SK-MEL-5 (cell line): ENCODE measurements around the gene RALGPS2. TPM values are rescaled to one million over a fixed set of nuclear protein-coding genes. Genes with fewer than 3 reads are reported as not detected.
"Not testable (repeated sequence)": the region's sequence is repeated elsewhere in the genome, so short reads cannot be mapped to it uniquely, and the experiment has no call there.

Experiments used
- DNase-seq: peaks from one replicate; pipeline ENCODE4 v3.0.0-alpha.2; 2016; ENCODE audit warnings: low read depth, low spot score
- in situ Hi-C: cut with HindIII; loops from 2 replicates; pipeline ENCODE4 v1.10.0; 2016; ENCODE audit warnings: low sequenced_read_pairs, high pct_unique_total_duplicates, low pct_unique_long_range_greater_than_20kb
- total RNA-seq: library from RNA; depleted of rRNA; stranded (reverse); fragments of >200 nt; shearing (Covaris generic); gene quantifications from 2 replicates; pipeline ENCODE4 v1.2.3, GENCODE V29; 2014

RALGPS2 gene
- total RNA-seq, 1 experiment from 2014 or later = 14.7 TPM

GRCh38 chr1:178940068-178940765 is 215.2 kb downstream of the RALGPS2 start:
- in situ Hi-C loops = no loop called here
- DNase-seq = no peak

- in situ Hi-C loops = no loop called here
- no peak for DNase-seq
Measured at GRCh38 chr1:178941261-178941689, 216.2 kb downstream of the RALGPS2 start.

GRCh38 chr1:178941849-178942248 is 216.8 kb downstream of the RALGPS2 start:
- DNase-seq = no peak
- in situ Hi-C loops = no loop called here

DNA sequence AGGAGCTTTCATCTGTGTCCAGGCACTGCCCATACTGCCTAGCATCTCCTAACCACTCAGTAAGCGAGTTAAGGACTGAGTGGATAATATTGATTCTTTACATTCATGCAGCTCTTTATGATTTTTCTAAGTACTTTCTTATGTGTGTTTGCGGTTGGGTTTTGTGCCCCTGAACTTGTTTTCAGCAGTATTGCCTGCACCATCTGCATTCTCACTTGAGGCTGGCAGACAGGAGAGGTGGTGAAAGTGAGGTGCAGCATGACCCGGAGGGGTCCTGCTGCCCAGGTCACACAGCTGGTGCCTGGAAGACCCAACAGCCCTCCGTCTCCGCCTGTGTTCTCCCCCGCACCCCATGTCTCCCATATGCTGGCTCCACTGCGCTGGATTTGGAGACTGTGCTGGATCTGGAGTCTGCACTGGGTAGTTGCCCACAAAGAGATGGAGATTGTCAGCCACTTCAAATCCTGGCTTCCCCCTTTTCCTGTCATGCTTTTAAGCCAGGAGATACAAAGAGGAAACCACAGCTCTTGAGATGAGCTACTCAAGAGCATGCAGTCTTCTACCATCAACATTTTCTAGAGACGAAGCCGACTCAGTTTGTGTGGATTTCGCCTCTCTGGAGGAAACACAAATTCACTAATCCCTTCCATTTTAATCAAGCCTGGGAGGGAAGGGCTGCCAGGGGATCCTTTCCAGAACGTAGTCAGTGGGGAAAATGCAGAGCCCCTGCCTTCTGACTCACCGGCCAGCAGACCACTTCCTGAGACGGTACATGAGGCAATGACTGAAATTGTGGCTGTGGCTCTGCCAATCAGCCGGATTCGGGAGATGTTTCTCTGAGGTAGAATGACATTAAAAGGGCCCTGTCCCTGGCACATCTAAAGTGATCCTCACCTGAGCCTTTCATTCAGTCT is 217.5 kb downstream of the RALGPS2 start:
- in situ Hi-C loops = no loop called here
- DNase-seq = no peak

DNA sequence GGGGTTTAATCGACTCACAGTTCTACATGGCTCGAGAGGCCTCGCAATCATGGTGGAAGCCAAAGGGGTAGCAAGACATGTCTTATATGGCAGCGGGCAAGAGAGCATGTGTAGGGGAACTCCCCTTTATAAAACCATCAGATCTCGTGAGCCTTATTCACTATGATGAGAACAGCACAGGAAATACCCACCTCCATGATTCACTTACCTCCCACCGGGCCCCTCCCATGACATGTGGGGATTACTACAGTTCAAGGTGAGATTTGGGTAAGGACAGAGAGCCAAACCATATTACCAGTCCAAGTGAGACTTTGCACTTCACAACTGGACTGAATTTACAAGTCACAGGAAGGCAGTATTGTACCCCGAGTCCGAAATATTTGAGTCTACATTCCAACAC is 219.7 kb downstream of the RALGPS2 start:
- no peak for DNase-seq
- in situ Hi-C loops = no loop called here

GRCh38 chr1:178945763-178946266 is 220.8 kb downstream of the RALGPS2 start:
- in situ Hi-C loops = no loop called here
- DNase-seq = no peak

GRCh38 chr1:178946416-178946815 is 221.4 kb downstream of the RALGPS2 start:
- no peak for DNase-seq
- in situ Hi-C loops = no loop called here

- DNase-seq = no peak
- in situ Hi-C loops = no loop called here
Measured at GRCh38 chr1:178946855-178947676, 222.0 kb downstream of the RALGPS2 start.

DNA sequence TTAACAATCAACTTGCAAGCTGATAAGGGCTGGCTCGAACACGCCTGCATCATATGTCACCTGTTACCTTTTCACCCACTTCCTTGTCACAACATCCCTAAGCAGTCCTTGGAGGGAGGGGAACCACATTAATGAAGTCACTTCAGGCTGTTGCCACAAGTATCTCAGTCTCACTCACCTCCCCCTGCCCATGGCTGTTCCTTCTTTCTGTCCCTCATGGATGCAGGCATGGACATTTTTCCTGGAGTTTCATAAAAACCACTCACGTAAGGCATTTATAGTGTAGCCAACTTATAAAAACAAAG is 222.6 kb downstream of the RALGPS2 start:
- no peak for DNase-seq
- in situ Hi-C loops = no loop called here

DNA sequence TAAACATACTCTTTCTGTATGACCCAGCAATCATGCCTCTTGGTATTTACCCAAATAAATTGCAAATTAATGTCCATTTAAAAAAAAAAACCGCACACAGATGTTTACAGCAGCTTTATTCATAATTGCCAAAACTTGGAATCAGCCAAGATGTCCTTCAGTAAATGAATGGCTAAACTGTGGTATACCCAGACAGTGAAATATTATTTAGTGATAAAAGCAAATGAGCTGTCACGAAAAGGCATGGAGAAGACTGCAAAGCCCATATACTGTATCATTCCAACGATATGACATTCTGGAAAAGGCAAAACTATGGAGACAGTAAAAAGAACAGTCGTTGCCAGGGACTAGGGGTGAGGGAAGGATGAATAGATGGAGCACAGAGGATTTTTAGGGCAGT is 223.6 kb downstream of the RALGPS2 start:
- in situ Hi-C loops = no loop called here
- DNase-seq = no peak

DNA sequence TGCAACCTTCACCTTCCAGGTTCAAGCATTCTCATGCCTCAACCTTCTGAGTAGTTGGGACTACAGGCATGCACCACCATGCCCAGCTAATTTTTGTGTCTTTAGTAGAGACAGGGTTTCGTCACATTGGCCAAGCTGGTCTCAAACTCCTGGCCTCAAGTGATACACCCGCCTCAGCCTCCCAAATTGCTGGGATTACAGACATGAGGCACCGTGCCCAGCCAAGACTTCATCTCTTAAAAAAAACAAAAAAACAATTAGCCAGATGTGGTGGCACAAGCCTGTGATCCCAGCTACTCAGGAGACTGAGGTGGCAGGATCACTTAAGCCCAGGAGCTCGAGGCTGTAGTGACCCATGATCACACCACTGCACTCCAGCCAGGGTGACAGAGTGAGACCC is 224.8 kb downstream of the RALGPS2 start:
- in situ Hi-C loops, DNase-seq: not testable (repeated sequence)

DNA sequence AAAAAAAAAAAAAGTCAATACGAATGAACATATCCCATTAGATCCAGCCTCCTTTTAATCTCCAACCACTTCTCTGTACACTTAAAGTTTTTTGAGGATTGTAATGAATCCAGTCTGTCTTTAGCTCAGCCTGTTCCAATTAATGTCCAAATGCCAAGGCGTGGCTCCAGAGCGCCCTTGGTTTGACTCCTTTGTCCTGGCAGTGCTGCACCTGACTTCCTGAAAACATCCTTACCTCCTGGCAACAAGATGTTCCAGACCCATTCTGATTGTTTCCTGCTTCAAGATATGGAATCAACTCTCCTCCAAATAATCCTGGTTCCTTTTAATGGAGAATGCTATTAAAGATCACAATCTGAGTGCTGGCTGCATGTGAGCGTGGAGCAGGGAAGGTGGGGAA is 226.6 kb downstream of the RALGPS2 start:
- in situ Hi-C loops = no loop called here
- no peak for DNase-seq

DNA sequence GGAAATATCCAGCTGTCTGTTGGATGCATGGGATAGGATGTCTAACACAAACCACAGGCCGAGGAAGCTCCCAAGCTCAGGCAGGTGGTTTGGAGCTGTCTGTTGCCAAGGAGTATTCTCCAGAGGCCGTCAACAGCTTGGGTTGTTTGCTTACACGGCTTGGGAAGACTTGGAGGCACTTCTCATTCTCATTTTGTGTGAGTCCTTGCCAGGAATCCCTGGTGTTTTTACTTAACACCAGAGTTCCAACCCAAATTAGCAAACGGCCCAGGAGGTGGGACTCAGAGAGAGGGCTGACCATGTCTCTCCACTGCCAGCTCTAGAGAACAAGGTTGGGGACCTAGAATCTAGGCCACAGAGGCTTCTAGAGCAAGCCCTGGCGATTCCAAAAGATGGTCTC is 228.0 kb downstream of the RALGPS2 start:
- no peak for DNase-seq
- in situ Hi-C loops = no loop called here

GRCh38 chr1:178953538-178954324 is 228.7 kb downstream of the RALGPS2 start:
- in situ Hi-C loops = no loop called here
- no peak for DNase-seq

GRCh38 chr1:178954325-178954690 is 229.3 kb downstream of the RALGPS2 start:
- in situ Hi-C loops = no loop called here
- no peak for DNase-seq

DNA sequence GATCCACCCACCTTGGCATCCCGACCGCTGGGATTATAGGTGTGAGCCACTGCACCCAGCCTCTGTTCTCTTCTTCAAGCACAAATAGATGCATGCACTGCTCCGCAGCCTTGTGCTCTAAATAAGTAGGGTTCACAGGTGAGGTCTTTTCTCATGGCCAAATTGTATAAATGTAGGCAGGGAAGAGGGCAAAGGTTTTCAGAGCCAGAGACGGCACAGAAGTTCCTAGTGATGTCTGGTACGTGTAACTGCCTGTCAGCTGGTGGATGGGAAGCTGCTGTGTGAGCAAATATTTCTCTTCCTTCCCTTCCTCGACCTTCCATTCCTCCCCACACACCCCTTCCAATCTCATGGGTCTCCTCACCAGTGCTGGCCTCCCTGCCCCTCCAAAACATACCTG is 229.9 kb downstream of the RALGPS2 start:
- in situ Hi-C loops = no loop called here
- DNase-seq = no peak

GRCh38 chr1:178955391-178955954 is 230.4 kb downstream of the RALGPS2 start:
- no peak for DNase-seq
- in situ Hi-C loops = no loop called here
